Neutrophil (primary cell): ENCODE measurements around the gene FAM240A.

Source experiments
- H3K27ac ChIP-seq: fragments of 200-600 bp; sonication (generic); 2 replicates; pipeline ENCODE4 v1.5.1; 2016; ENCODE audit warnings: mild to moderate bottlenecking, moderate library complexity
- H3K27me3 ChIP-seq: fragments of 200-600 bp; sonication (generic); 2 replicates; pipeline ENCODE4 v1.6.0; 2016; ENCODE audit warnings: mild to moderate bottlenecking
- H3K36me3 ChIP-seq: fragments of 200-600 bp; sonication (generic); 2 replicates; pipeline ENCODE4 v1.5.1; 2017
- H3K4me1 ChIP-seq, 2 experiments: fragments of 200-600 bp in 1 of 2; sonication (generic) in 1 of 2; 1 replicate in 1 of 2; 2 replicates in 1 of 2; pipeline versions ENCODE4 v1.5.1 to v1.6.1; 2013 to 2016; ENCODE audit warnings: low read depth in 1 of 2, low read length in 1 of 2, mild to moderate bottlenecking in 1 of 2, moderate library complexity in 1 of 2; ENCODE audit not compliant: control insufficient read depth in 1 of 2, insufficient read depth in 1 of 2
- H3K4me3 ChIP-seq, 2 experiments: fragments of 200-600 bp in 1 of 2; sonication (generic) in 1 of 2; 1 replicate in 1 of 2; 2 replicates in 1 of 2; pipeline ENCODE4 v1.5.1; 2013 to 2016; ENCODE audit warnings: low read depth in 1 of 2, low read length in 1 of 2, mild to moderate bottlenecking in 1 of 2, moderate library complexity in 1 of 2
- H3K9me3 ChIP-seq: fragments of 200-600 bp; sonication (generic); 2 replicates; pipeline ENCODE4 v1.5.1; 2016
- CTCF ChIP-seq: fragments of 200-600 bp; sonication (generic); IDR thresholded peaks from 2 replicates; pipeline ENCODE4 v1.5.1; 2016; ENCODE audit warnings: antibody characterized with exemption

Gene FAM240A

DNA sequence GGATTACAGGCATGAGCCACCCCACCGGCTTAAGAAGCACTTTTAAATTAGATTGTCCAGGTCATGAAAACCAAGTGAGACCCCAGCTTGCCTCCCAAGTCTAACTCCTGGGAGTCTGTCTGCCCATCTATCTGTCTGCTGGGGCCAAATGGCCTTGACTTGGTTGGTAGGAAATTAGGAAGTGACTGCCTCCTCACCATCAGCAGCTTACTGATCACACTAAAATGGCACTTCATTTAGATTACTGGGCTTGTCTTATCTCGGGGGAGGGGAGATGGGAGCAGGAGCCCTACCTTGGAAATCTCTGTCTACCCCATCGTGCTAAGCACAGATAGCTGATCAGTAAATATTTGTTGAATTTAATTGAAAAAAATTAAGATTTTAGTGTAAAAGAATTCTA lies 40.6 kb upstream of the FAM240A start:
- no peaks in the 10 kb centered on the region for H3K4me1 ChIP-seq
- no peak for TF ChIP-seq CTCF
- H3K36me3 ChIP-seq: no peaks in the 10 kb centered on the region
- no peaks in the 10 kb centered on the region for H3K9me3 ChIP-seq
- peaks cover 50% of the 10 kb centered on the region for H3K27me3 ChIP-seq
- no peak overlapping the region for H3K4me3 ChIP-seq
- no peak overlapping the region for H3K27ac ChIP-seq

DNA sequence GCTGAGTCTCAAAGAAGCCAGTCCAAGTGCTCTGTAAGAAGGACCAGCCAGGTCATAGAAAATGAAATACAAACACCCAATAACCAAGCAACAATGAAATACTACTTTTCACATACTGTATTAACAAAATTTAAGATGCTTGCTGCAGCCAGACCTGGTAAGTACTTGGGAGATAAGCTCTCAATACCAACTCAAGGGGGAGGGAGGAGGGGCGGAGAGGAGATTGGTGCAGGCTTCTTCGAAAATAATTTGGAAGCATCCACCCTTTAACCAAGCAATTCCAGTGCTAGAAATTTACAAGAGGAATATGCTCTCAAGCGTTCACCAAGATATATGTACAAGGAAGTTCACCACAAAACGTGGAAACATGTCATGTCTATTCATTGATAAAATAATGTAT lies 38.6 kb upstream of the FAM240A start:
- Histone ChIP-seq H3K4me3 (no peak overlapping the region), H3K27me3 (peaks cover 48% of the 10 kb centered on the region), H3K4me1 (no peaks in the 10 kb centered on the region), H3K27ac (no peak overlapping the region), H3K9me3 (no peaks in the 10 kb centered on the region), H3K36me3 (no peaks in the 10 kb centered on the region)
- TF ChIP-seq CTCF: no peak

DNA sequence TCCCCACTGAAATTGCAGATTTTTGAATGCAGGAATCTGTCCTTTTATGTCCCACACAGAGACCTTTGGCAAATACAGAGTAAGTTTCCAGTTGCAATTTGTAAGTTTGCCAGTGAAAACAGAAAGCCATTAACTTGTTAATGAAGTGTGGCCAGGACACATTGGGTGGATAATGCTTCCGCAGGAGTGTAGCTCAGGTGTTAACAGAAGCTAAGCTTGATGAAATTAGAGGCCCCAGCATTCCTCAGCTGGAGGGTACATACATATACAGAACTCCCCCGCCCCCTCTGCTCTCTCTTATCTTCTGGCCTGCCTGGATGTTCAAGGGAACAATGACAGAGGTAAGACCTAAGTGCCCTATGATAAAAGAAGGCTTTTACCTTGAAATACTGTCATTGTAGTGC lies 38.1 kb upstream of the FAM240A start:
- Histone ChIP-seq H3K27me3 (peaks cover 45% of the 10 kb centered on the region), H3K27ac (no peak overlapping the region), H3K36me3 (no peaks in the 10 kb centered on the region), H3K4me1 (no peaks in the 10 kb centered on the region), H3K4me3 (no peak overlapping the region), H3K9me3 (no peaks in the 10 kb centered on the region)
- no peak for TF ChIP-seq CTCF

DNA sequence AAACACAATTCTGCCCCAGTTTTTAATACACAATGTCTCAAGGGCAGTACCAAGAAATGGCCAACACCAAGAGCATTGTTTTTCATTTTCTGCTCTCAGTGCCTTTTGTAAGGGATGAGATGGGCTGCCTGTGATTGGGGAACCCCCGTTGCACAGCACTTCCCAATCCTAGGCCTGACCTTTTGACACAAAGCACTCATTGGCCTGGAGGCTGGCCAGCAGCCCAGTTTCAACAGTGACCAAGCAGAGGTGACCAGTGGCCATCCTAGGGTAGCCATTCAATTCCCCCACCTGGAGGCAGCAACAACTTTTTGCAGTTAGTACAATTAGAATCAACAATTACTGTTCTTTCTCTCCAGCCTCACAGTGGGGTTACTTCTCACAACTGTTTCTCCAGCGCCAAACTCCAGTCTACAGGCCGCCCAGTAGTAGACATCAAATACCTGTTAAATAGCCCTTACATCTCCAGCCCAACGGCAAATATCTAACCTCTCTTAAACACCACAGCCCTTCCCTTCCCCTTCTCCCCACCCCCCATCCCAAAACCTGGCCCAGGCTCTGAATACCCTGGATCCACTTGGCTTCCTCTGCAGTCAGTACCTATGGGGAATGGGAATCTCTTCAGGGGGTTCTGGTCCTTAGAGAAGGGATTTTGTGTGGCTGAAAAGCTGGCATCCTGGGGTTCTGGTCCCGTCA lies 37.3 kb upstream of the FAM240A start:
- H3K9me3 ChIP-seq: no peaks in the 10 kb centered on the region
- H3K4me3 ChIP-seq: no peak overlapping the region
- H3K27me3 ChIP-seq: peaks cover 45% of the 10 kb centered on the region
- TF ChIP-seq CTCF: no peak
- H3K4me1 ChIP-seq: no peaks in the 10 kb centered on the region
- H3K36me3 ChIP-seq: no peaks in the 10 kb centered on the region
- no peak overlapping the region for H3K27ac ChIP-seq

GRCh38 chr3:46575577-46576222 lies 36.6 kb upstream of the FAM240A start:
- Histone ChIP-seq H3K4me3 (no peak overlapping the region), H3K9me3 (no peaks in the 10 kb centered on the region), H3K27me3 (peaks cover 45% of the 10 kb centered on the region), H3K36me3 (no peaks in the 10 kb centered on the region), H3K4me1 (no peaks in the 10 kb centered on the region), H3K27ac (no peak overlapping the region)
- TF ChIP-seq CTCF: no peak
